HFF-Myc (cell line): ENCODE measurements around the gene ZFYVE26.

Source experiments
- DNase-seq: peaks from one replicate; pipeline ENCODE4 v3.0.0-alpha.2; 2011; ENCODE audit warnings: low read depth; ENCODE audit errors: extremely low read depth
- H3K4me3 ChIP-seq: replicated peaks from 2 replicates; pipeline ENCODE4 v1.5.1; 2011; ENCODE audit warnings: low read depth, mild to moderate bottlenecking, control low read depth, low read length
- CTCF ChIP-seq: IDR thresholded peaks from 2 replicates; pipeline ENCODE4 v1.5.1; 2012; ENCODE audit warnings: mild to moderate bottlenecking, low read depth, low read length, control low read depth; ENCODE audit errors: missing control alignments

The ZFYVE26 gene

GRCh38 chr14:67738740-67739504 lies 77.5 kb downstream of the ZFYVE26 start:
- DNase-seq, result peak; percentile 61
- TF ChIP-seq CTCF, result no peak
- no peak overlapping the region for H3K4me3 ChIP-seq

GRCh38 chr14:67736771-67737170 lies 79.6 kb downstream of the ZFYVE26 start:
- TF ChIP-seq CTCF, result no peak
- DNase-seq, result no peak
- no peak overlapping the region for H3K4me3 ChIP-seq

- TF ChIP-seq CTCF, result no peak
Observed at GRCh38 chr14:67735336-67736147, 80.8 kb downstream of the ZFYVE26 start.

GRCh38 chr14:67734675-67735074 lies 81.7 kb downstream of the ZFYVE26 start:
- no peak overlapping the region for H3K4me3 ChIP-seq
- no peak for DNase-seq

More at GRCh38 chr14:67735336-67736147, 80.8 kb downstream of the ZFYVE26 start:
- no peak overlapping the region for H3K4me3 ChIP-seq
- no peak for DNase-seq

GRCh38 chr14:67733616-67734015 lies 82.8 kb downstream of the ZFYVE26 start:
- DNase-seq, result no peak
- no peak for TF ChIP-seq CTCF
- H3K4me3 ChIP-seq, result no peak overlapping the region

More at GRCh38 chr14:67734675-67735074, 81.7 kb downstream of the ZFYVE26 start:
- peak; percentile 11 for TF ChIP-seq CTCF

- no peak overlapping the region for H3K4me3 ChIP-seq
- no peak for TF ChIP-seq CTCF
- DNase-seq, result no peak
Observed at GRCh38 chr14:67729072-67729885, 87.1 kb downstream of the ZFYVE26 start.
